Activated T-cell treated with anti-CD3 and anti-CD28 coated beads, Interleukin-2, amount 50 U/mL, for 48 hours (primary cell): ENCODE data around the gene NSRP1.
A peak's percentile ranks its signal among the peaks of the same experiment; 100 is the strongest.
"Not testable (repeated sequence)": the region's sequence is repeated elsewhere in the genome, so short reads cannot be mapped to it uniquely, and the experiment has no call there.

ENCODE experiments used
- DNase-seq, 2 experiments: peaks; one replicate each; pipeline ENCODE4 v3.0.0-alpha.2; 2020

NSRP1 gene

DNA sequence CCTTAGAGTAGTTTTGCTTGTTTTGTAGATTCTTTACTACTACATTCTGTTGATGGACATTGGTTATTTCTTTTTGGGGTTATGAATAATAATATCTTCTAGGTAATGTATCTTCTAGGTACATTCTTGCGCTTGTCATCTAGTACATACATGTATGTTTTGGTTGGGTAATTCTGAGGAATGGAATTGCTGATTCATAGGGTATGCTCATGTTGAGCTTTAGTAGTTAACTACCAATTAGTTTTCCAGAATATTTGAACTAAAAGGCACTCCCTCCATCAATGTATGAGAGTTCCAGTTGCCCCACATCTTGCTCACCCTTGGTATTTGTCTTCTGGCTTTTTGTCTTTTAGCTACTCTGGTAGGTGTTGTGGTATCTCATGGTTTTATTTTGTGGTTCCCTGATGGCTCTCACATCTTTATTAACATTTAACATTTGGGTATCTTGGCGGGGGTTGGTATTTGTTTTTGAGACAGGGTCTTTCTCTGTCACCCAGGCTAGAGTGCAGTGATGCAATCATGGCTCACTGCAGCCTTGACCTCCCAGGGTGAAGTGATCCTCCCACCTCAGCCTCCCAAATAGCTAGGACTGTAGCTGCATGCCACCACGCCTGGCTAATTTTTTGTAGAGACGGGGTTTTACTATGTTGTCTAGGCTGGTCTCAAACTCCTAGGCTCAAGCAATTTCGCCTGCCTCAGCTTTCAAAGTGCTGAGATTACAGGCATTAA lies 71.8 kb downstream of the NSRP1 start:
- DNase-seq, result no peak

DNA sequence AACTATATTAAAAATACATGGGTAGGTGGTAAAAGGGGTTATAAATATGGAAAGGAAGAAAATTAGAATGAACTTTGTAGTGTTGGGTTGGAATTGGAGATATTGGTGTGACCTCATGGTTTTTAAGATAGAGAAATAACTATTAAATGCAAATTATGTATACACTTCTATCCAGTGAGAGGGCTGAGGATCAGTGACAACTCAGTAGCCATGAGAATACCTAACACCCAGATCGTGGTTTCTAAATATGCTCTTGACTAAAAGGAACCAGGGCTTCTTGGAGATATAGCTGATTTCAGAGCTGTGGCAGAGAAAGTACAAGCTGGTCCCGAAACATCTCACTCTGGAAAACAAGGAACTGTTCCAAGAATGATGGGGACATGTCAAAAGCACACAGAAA lies 74.5 kb downstream of the NSRP1 start:
- no peak for DNase-seq

DNA sequence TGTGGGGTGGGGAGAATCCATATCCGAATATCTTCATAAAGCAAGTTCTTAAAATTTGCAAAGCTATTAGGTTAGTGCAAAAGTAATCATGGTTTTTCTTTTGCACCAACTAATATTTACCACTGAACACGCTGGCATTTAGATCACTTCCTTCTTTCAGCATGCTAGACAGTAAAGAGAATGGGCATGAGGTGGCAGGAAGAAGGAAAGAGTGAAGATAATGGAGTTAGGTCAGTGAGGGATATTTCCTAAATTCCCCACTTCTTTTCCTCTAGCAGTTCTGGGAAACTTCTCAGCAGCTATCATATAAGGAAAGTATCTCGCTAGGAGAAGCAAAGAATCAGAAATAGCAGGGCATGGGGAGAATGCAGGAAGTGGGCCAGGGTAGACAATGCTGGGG lies 79.9 kb downstream of the NSRP1 start:
- no peak for DNase-seq

DNA sequence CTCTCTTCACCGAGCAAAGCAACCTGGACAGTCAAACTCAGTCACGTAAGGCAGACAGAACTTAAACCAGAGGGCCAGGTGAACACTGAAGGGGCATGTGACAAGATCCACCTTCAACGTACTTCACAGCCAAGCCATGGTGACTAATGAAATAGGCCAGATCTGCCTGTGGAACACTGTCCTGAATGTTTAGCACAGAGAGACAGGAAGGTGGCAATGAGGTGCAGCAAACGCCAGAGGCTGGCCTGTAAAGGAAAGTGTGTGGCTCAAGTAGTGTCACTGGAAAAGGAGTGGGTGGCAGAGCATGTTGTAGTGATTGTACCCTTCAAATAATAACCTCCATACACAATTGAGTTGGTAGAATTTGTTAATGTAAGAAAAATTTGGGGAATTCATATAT lies 80.8 kb downstream of the NSRP1 start:
- DNase-seq, result no peak

DNA sequence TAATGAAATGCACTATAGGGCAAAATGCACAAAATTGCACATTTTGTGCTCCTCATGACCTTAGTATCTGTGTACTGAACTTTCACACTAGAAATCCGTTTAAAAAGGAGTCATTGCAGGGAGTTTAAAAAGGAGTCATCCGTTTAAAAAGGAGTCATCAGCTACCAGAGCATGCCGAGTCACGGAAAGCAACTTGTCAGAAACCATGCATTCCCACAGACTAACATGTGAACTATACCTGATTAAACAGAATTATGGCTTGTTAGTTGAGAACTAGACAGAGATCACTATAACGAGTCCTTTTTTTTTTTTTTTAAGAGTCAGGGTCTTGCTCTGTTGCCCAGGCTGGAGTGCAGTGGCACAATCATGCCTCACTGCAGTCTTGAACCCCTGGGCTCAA lies 83.0 kb downstream of the NSRP1 start:
- DNase-seq, result no peak

DNA sequence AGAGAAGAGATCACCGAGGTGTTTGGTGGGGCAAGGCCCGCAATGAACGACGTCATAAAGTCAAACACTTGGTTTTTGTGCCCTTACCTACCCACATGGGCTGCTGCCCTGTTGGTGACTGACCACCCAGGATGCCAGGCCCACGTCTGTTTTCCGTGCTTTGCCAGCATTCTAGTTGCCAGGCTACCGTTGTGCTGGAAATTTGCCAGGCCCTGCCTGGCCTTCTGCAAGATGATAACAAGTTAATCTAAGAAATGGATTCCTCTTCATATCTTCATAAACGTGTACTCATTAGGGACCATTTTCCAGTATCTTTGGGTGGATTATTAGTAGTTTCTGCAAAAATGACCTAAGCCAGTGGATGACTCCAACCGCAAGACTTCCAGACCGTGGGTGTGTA lies 83.5 kb downstream of the NSRP1 start:
- DNase-seq, result no peak

DNA sequence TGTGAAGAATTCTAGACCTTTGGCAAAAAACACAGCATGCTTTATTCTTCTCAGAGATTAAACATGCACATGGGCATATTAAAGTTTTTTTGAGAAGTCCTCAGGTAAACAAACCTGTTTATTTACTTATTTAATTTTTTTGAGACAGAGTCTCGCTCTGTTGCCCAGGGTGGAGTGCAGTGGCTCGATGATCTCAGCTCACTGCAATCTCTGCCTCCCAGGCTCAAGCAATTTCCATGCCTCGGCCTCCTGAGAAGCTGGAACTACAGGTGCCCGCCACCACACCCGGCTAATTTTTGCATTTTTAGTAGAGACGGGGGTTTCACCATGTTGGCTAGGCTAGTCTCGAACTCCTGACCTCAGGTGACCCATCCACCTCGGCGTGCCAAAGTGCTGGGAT lies 84.0 kb downstream of the NSRP1 start:
- DNase-seq, result not testable (repeated sequence)

DNA sequence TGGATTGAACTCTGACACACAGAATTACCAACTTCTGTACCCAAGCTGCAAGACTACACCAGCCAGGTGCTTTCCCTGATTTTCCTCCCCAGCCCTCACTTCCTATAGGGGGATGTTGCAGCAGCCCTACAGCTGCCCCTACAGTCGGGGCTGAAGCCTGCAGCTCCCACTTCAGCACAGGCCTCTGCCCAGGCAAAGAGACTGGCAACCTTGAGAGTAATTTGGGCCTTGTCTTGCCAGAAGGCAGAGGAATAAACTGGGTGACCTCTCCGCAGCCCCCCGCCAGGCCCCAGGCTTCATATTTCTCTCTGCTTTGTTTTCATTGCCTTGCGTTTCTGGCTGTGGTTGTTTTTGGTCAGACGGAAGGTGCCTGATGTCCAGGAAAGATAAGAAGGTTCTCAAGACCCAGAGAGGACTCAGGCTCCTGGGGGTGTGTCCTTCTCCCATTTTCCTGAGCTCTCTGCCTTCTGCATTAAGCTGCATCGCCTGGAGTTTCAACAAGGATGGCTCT lies 86.9 kb downstream of the NSRP1 start:
- peak in 1 of 2 experiments; percentile 4 for DNase-seq

DNA sequence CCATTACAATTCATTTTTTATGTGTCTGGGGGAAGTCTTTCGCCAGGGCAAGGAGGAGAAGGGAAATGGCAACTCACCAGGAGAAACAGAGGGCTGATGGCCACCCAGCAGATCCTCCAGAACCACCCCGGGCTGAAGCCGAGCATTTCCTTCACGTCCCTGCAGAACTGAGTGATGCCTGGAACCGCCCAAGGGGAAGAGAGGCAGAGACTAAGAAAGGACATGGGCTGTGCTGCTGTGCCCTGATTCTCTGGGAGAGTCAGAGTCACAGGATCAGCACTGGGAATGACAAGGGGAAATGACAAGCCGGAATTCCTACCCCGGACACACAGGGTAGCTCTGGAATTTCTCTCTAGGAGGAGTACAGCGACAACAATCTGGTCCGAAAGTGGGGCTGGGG lies 91.0 kb downstream of the NSRP1 start:
- peak in 1 of 2 experiments; percentile 3 for DNase-seq

DNA sequence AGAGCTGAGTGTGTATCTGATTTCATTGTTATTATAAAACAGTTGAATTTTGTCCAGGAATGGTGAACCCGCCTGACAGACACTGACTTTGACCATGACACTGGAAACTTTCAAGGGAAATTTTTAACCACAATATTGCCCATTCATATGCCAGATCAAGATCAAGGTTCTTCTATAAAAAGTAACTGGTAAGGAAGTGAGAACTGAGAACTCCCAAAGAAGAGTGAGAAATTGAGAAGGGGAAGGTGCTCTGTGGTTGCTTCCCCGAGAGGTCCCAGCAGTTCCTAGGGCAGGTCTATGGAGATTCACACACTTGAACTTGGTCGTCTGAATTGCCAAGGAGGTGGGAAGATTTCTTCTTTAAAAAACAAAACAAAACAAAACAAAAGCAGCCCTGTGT lies 91.6 kb downstream of the NSRP1 start:
- DNase-seq, result no peak

DNA sequence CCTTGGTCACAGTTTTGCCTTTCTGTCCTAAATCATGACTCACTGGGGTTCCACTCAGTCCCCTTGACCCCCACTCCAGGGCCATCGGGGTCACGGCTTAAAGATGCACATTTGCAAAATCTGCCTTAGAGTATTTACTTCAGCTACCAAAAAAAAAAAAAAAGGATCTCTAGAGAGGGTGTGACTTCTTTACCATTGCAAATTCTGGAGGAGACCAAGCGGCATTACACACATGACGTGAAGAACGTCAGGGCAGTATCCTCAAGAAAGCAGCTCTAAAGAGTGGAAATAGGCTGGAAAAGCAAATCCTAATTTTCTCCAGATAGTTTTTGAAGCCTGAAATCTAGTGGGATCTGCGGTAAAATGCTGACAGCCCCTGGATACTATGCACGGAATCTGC lies 93.3 kb downstream of the NSRP1 start:
- no peak for DNase-seq

DNA sequence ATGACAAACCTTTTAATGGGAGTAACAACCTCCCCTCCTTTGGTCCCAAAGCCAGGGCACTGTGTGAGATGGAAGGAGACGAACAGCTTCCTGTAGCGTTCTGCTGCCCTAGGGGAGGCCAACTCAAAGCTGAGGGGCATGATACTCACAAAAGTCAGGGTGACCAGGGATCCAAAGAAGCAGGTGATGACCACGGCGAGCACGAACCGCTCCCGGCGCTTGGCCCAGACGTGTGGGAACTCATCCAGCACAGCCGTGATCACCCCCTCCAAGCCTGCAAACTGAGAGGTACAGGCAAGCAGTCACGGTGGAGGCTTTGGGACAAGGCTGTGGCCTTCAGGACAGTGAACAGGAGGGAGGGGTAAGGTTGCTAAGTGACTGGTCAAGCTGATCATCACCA lies 93.8 kb downstream of the NSRP1 start:
- no peak for DNase-seq

DNA sequence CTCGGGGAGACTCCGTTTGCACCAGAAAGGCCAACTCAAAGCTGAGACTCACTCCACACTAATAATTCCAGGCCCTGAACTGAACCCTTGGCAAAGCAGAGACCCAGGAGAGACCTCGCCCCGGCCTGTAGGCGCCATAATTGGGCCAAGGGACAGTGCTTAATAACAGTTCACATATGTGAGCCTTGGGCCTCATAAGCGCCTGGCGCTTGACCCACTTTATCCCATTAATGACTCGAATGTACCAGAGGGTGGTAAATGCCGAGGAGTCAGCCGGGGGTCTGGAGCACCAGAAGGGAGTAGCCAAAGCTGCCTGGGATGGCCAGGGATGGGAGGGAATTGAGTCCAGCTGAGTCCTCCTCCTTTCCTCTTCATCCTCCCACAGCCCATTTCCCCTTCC lies 94.3 kb downstream of the NSRP1 start:
- DNase-seq, result no peak

DNA sequence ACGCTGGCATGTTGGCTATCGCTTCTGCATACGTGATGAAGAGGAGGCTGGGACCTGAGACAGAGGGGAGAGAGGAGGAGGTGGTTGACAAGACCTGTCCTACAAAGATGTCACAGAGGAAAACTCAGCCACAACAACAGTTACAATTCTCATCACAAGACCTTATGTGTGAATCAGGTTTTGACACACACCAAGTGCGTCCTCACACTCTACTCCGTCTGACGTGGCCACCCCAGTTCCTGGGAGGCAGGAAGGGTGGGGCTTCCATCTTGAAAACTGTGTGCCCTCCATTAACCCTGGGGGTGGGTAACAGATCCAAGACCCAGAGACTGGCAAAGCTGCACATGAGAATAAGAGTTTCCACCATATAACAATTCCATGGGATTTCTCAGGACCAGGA lies 94.8 kb downstream of the NSRP1 start:
- DNase-seq, result no peak

DNA sequence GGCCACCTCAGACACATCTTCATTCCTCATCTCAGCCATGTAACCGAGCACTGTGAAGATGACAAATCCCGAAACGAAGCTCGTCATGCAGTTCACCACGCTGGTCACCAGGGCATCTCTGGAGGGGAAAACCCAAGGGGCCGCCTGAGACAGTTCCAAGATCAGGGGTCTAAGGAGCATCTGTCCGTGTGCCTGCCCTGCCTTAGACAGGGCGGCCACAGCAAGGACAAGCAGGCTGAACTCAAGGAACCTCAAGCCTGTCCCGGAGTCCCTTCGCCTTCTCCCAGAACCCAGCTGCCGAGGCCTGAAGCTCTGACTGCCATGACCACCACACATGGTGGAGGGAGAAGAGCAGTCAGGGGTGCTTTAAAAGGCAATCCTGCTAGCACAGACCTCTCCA lies 96.1 kb downstream of the NSRP1 start:
- peak; percentile 27 to 32 for DNase-seq

DNA sequence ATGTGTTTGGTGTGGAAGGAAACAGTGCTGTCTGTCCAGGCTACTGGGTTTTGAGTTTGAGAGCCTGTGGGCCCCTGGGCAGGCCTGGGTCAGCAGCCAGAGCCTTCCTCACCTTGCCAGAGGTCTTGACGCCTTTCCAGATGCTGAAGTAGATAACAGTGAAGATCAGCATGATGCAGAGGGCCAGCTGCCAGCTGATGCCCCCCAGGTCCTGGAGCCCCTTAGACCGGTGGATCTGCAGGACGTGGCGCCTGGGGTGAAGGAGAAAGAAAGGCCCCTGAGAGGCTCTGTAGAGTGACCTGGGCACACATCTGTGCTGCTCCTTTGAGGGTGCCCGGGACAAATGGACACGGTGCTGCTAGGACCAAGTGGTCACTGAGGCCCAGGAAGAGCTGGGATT lies 100.4 kb downstream of the NSRP1 start:
- no peak for DNase-seq

DNA sequence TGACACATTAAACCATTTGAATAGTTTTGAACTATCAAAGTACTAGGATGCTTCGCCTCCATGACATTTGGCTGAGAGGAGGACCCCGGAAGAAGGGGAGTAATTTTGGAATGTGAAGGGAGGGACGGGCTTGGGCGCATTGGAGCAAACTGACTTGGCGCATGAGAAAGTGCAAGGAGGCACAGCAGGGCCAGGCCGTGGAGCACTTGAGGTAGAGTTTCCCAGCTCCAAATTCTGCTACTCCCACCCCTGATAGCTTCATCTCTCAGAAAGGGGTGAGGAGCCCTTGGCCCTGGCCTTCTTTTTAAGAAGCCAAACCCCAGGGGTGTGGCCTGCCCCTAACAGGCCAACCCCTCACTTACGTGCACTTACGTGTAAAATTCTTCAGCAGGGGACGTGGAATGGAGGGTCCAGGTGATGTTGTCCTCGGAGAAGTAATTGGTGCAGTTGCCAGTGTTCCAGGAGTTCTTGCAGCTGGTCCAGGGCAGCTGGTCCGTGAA lies 101.2 kb downstream of the NSRP1 start:
- no peak for DNase-seq

DNA sequence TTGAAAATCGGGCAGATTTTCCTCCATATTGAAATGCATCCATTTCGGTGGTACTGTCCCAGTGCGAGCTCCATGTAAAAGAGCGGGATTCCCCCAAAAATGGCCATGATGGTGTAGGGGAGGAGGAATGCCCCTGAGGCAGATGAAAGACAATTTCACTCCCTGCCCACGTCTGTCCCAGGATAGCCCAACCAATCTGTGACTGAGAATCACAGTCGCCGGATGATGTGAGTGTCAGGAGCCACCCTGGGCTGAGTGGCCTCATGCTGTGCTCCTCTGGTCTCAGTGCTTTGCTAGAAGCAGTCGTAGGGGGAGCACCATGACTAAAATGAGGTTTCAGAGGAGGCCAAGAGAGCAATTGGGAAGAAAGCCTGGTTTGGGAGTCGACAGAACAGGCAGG lies 102.2 kb downstream of the NSRP1 start:
- DNase-seq, result no peak

DNA sequence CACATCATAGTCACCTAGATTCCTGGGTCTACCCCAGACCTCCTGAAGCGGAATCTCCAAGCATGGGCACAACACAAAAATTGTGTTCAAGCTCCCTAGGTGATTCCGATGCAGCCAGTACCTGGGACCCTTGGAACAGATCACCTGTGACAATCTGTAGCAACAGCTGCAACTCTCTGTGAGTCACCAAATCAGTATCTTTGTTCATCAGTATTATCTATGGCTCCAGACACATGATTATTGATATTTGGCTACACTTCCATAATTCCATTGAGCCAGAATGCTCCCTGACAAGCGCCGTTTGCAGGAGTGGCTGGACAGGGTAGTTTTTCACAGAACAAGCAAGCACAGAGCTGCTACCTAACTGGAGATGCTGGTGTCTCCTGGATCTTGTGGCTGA lies 102.7 kb downstream of the NSRP1 start:
- DNase-seq, result no peak

DNA sequence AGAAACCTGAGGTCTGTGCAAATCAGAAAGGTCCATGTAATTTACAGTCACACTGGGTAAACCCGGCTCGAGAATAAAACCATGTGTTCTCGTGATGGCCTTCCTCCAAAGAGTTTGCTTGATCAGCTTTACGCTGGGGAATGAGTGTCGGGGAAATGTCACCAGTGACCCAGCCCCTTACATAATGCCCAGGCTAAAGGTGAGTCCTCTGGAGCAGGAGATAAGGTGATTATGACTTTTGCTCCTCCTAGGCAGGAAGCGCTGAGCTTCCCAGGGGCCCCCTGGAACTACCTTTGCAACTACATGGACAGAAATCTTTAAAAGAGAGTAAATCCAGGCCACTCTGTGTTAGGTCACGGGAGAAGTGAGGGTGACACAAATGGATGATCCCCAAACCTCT lies 103.2 kb downstream of the NSRP1 start:
- DNase-seq, result no peak

DNA sequence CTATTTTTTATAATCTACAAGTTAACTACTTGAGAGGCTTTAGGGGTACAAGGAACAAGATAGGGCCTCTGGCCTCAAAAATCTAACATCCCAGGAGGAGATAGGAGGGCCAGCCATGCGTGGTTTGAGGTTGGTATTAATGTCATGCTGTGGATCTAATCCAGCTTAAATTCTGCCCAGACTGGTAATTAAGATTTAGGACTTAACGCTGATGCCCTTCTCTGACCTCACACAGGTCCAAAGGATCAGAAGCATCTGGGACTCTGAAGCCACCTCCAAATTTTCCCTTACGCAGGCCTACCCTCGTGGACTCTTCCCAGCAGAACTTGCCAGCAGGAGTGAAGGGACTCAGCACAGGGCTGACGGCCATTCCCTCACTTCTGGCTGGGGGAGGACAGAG lies 103.8 kb downstream of the NSRP1 start:
- DNase-seq, result no peak

DNA sequence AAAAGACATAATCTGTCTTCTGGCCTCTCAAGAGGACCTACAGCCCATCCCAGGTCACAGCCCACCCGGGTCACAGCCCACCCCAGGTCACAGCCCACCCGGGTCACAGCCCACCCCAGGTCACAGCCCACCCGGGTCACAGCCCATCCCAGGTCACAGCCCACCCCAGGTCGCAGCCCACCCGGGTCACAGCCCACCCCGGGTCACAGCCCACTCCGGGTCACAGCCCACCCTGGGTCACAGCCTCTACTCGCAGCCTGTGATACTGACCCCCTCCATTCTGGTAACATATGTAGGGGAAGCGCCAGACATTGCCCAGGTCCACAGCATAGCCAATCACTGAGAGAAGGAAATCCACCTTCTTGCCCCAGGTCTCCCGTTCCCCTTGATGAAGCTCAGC lies 104.7 kb downstream of the NSRP1 start:
- no peak for DNase-seq

DNA sequence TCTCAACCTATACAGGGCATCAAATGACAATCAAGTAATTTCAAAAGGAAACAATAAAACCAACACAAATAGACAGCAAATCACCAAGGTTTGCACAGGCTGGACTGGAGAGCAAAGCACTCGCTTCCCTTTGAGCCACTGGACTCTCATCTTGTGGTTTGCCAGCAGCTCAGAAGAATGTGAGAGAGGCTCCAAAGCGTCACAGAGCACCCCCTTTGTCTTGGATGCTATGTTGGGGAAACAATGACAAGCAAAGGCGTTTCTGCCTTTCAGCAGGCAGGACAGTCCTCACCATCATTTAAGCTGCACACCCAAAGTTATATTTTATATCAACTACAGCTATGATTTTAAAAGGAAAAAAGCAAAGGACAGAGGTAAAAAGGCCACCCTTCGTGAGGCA lies 105.6 kb downstream of the NSRP1 start:
- DNase-seq, result no peak

DNA sequence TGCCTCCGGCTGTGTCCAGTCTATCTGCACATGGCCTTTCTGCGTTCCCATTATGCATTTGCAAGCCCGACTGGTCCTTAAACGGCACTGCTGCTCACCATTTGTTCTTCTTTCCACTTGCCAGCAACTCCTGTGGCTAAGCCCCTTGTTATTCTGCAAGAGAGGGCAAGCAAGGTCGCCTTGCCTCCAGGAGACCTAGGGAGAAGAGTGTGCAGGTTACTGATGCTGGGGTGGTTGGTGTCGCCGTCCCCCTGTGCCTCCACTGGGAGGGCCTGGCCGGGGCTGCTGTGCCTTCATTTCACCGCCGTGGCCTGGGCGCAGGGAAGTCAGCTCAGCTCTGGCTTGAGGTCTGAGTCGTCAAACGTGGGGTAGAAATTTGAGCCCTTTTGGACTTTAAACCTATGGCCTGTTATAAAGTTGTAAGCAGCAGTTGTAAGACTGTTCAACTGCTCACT lies 106.1 kb downstream of the NSRP1 start:
- no peak for DNase-seq

DNA sequence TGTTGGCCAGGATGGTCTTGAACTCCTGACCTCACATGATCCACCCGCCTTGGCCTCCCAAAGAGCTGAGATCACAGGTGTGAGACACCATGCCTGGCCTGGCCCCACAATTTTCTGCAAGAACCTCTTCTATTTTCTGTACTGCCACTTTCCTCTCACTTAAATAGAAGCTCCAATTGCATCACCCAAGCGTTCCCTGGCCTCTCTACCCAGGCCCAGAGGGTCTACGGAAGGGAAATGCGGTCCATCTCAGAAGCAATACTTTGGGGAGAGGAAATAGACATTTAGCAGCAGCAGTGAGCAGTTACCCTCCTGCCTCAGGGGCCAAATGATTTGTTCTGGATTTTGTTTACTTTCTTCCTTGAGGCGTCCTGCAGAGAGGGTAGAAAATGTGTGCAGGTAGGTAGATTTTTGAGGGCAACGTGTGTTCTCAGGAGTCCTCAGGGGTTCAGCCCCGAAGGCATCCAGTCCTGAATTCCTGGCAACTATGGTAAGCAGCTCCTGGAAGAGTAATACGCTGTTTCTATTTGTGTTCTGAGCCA lies 107.9 kb downstream of the NSRP1 start:
- no peak for DNase-seq
